22Rv1 (cell line): ENCODE data around the gene LTK.

Experiments used
- ZFX ChIP-seq: fragments of 450-650 bp; IDR thresholded peaks from 2 replicates; pipeline ENCODE4 v1.6.1; 2017; ENCODE audit warnings: antibody characterized with exemption, borderline replicate concordance
- TF ChIP-seq, protein P1 (sequence below): fragments of 450-650 bp; IDR thresholded peaks from 2 replicates; pipeline ENCODE4 v1.5.1; 2017; ENCODE audit warnings: mild to moderate bottlenecking

DNA sequence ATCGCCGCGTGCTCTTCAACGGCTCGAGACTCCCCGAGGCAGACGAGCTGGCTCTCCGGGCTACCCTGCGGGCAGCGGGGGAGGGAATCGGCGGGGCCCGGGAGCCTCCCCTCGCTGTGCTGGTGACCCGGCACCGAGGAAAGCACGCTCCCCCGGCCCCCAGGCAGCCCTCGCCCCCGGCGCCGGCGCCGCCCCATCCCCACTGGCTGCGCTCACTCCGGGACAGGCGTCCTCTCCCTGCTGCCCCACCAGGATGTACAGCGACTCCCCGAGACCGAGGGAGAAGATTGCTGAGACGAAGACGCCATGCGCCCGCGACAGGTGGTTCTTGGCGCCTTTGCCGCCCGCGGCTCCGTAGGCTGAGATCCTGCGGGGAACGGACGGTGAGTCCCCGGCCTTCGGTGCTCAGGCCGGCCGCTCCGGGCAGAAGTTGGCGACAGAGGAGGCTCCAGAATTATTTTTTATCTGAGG lies 1.7 kb downstream of the LTK start:
- TF ChIP-seq, protein P1, sequence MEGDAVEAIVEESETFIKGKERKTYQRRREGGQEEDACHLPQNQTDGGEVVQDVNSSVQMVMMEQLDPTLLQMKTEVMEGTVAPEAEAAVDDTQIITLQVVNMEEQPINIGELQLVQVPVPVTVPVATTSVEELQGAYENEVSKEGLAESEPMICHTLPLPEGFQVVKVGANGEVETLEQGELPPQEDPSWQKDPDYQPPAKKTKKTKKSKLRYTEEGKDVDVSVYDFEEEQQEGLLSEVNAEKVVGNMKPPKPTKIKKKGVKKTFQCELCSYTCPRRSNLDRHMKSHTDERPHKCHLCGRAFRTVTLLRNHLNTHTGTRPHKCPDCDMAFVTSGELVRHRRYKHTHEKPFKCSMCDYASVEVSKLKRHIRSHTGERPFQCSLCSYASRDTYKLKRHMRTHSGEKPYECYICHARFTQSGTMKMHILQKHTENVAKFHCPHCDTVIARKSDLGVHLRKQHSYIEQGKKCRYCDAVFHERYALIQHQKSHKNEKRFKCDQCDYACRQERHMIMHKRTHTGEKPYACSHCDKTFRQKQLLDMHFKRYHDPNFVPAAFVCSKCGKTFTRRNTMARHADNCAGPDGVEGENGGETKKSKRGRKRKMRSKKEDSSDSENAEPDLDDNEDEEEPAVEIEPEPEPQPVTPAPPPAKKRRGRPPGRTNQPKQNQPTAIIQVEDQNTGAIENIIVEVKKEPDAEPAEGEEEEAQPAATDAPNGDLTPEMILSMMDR, result no peak
- no peak for TF ChIP-seq ZFX
